ENCODE measurements around the gene TRDN.
"Not testable (repeated sequence)": the region's sequence is repeated elsewhere in the genome, so short reads cannot be mapped to it uniquely, and the experiment has no call there.

TRDN gene

GRCh38 chr6:123295181-123295580 is 341.6 kb downstream of the TRDN start:
- DNase-seq (ENCODE audit: low read depth) = no peak

GRCh38 chr6:123288649-123289048 is 348.1 kb downstream of the TRDN start:
- no peak for DNase-seq (ENCODE audit: low read depth)

GRCh38 chr6:123276546-123276980 is 360.2 kb downstream of the TRDN start:
- DNase-seq (ENCODE audit: low read depth) = no peak

- DNase-seq (ENCODE audit: low read depth) = no peak
Measured at GRCh38 chr6:123263981-123264380, 372.8 kb downstream of the TRDN start.

- no peak for DNase-seq (ENCODE audit: low read depth)
Measured at GRCh38 chr6:123240626-123241025, 396.1 kb downstream of the TRDN start.

GRCh38 chr6:123233336-123233735 is 403.4 kb downstream of the TRDN start:
- DNase-seq (ENCODE audit: low read depth) = no peak

GRCh38 chr6:123227789-123228188 is 409.0 kb downstream of the TRDN start:
- DNase-seq (ENCODE audit: low read depth) = not testable (repeated sequence)

GRCh38 chr6:123226398-123226797 is 410.4 kb downstream of the TRDN start:
- no peak for DNase-seq (ENCODE audit: low read depth)

- DNase-seq (ENCODE audit: low read depth) = no peak
Measured at GRCh38 chr6:123224077-123224476, 412.7 kb downstream of the TRDN start.

- no peak for DNase-seq (ENCODE audit: low read depth)
Measured at GRCh38 chr6:123223461-123223860, 413.3 kb downstream of the TRDN start.

- DNase-seq (ENCODE audit: low read depth) = no peak
Measured at GRCh38 chr6:123215211-123215610, 421.5 kb downstream of the TRDN start.

- no peak for DNase-seq (ENCODE audit: low read depth)
Measured at GRCh38 chr6:123214433-123214832, 422.3 kb downstream of the TRDN start.

- DNase-seq (ENCODE audit: low read depth) = no peak
Measured at GRCh38 chr6:123213921-123214320, 422.8 kb downstream of the TRDN start.

GRCh38 chr6:123211777-123212545 is 424.8 kb downstream of the TRDN start:
- no peak for DNase-seq (ENCODE audit: low read depth)

GRCh38 chr6:123210645-123211044 is 426.1 kb downstream of the TRDN start:
- no peak for DNase-seq (ENCODE audit: low read depth)

- DNase-seq (ENCODE audit: low read depth) = no peak
Measured at GRCh38 chr6:123207967-123208510, 428.7 kb downstream of the TRDN start.

GRCh38 chr6:123203928-123204327 is 432.8 kb downstream of the TRDN start:
- DNase-seq (ENCODE audit: low read depth) = no peak

- DNase-seq (ENCODE audit: low read depth) = no peak
Measured at GRCh38 chr6:123201869-123202372, 434.8 kb downstream of the TRDN start.

GRCh38 chr6:123193298-123193697 is 443.5 kb downstream of the TRDN start:
- no peak for DNase-seq (ENCODE audit: low read depth)

GRCh38 chr6:123189816-123190215 is 446.9 kb downstream of the TRDN start:
- no peak for DNase-seq (ENCODE audit: low read depth)

- DNase-seq (ENCODE audit: low read depth) = no peak
Measured at GRCh38 chr6:123182998-123183397, 453.8 kb downstream of the TRDN start.

GRCh38 chr6:123176706-123177105 is 460.0 kb downstream of the TRDN start:
- no peak for DNase-seq (ENCODE audit: low read depth)

GRCh38 chr6:123171341-123172115 is 465.2 kb downstream of the TRDN start:
- DNase-seq (ENCODE audit: low read depth) = no peak

All from activated T-cell treated with anti-CD3 and anti-CD28 coated beads for 24 hours (primary cell).